GM18870 (cell line): Measurements from ENCODE around the gene RPTOR.

ENCODE experiments used
- ATAC-seq: cut with Tn5 transposase; IDR thresholded peaks from one replicate; pipeline ENCODE4 v1.9.1; 2021; ENCODE audit warnings: moderate library complexity; ENCODE audit not compliant: unreplicated experiment

RPTOR gene

DNA sequence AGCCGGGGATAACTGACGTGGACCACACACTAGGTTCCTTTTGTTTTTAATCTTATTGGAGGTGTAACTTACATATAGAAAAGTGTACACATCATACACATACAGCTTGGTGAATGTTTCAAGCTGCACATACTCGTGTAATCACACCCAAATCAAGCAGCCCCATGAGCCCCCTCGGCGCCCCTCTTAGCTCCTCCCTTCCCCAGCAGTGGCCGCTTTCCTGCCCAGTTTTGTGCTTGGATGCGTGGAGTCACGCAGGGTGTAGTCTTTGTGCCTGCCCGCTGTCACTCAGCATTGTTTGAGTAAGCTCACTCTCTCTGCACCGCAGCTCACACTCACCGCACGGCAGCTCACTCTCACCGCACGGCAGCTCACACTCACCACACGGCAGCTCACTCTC lies 295.3 kb downstream of the RPTOR start:
- no peak for ATAC-seq

DNA sequence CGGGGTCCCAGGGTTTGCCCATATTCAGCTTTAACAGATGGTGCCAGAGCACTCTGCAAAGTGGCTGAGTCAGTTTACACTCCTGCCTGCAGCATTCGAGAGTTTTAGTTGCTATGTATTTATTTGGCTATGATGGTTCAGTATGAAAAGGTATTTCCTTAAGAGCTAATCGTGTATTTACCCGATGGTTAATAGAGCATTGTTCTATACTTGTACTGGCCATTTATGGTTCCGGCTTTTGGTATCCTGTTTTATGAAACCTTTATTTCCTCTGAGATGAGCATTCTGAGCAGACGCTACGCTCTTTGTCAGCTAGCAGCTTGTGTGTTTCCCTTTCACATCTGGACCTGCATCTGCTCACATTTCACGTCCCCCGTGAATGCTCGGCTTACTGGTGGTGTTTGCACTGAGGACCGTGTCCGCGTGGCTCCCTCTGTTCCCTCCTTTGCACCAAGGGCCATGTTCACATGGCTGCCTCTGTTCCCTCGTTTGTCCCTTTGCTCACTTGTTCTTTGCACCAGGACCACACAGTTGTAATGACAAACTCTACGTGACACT lies 297.9 kb downstream of the RPTOR start:
- ATAC-seq: no peak

DNA sequence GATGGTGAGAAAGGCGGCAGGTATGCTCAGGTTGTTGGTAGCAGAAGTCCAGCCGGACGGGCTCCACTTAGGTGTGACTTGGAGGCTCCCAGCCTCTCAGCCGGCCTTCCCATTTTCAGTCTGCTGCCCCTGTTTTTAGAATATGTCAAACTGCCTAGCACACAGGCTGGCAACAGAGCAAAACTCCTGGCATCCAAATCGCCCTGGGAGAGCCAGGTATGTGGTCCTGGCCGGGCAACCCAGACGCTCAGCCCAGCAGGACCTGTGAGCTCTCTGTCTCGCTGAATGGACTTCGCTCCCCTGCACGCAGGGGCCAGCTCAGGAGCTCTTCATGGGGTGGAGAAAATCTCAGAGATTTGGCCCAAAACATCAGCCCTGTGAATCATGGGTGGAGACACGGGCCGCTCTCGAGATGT lies 299.1 kb downstream of the RPTOR start:
- no peak for ATAC-seq

DNA sequence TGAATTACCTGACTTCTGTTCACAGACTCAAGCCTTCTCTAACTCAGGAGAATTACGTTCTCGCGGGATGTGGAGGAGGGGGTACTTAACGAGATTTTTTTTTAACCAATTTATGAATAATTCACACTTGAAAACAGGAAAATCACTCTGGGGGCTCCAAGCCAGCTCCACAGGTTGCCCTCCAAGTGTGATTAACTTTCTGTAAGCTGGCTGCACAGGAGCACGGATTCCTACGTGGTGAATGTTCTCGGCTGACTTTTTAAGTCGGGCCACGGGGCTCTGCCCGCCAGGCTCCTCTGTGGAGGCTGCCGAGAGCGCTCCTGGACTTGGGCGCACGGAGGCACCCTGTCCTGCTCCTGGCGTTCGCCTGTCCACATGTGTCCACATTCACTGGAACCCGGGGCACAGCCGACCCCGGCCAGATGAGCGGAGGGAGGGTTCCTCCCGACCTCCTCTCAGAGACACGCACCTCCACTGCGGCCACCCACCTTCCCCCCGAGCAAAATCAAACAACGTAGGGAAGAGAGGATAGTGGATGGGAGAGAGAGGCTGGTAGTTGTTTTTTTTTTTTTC lies 299.9 kb downstream of the RPTOR start:
- ATAC-seq: no peak

DNA sequence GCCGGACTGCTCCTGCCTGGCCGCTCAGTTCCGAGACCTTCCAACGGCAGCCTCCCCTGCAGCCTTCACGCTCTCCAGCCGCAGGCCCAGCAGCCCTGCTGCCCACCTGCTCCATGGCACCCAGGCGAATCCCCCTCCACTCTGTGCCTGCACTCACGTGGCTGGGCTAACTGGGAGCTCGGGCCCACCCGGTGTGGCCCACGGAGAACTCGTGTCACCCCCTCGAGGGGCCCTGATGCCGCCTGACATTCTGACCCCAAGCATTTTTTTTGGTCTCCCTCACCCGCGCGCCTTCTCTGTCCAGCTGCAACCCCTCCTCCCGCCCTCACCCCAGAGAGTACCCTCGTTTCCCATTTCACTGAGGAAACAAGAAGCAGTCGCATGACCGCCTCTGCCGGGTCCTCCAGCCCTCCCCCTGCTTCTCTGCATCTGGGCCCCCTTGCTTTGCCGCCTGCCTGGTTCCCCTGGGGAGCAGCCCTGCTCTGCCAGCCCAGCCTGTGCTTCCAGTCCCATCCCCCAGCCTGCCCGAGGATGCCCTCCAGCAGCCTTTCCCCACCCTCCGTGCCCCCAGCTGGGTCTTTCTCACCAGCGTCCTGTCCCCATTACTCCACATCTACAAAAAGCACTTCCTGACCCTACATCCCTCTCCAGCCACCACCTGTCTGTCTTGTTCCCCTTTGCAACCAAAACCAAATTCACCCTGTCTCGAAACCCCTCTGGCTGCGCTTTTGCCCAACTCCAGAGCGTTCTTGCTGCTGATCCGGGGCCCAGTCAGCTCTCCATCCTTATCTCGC lies 300.6 kb downstream of the RPTOR start:
- no peak for ATAC-seq

DNA sequence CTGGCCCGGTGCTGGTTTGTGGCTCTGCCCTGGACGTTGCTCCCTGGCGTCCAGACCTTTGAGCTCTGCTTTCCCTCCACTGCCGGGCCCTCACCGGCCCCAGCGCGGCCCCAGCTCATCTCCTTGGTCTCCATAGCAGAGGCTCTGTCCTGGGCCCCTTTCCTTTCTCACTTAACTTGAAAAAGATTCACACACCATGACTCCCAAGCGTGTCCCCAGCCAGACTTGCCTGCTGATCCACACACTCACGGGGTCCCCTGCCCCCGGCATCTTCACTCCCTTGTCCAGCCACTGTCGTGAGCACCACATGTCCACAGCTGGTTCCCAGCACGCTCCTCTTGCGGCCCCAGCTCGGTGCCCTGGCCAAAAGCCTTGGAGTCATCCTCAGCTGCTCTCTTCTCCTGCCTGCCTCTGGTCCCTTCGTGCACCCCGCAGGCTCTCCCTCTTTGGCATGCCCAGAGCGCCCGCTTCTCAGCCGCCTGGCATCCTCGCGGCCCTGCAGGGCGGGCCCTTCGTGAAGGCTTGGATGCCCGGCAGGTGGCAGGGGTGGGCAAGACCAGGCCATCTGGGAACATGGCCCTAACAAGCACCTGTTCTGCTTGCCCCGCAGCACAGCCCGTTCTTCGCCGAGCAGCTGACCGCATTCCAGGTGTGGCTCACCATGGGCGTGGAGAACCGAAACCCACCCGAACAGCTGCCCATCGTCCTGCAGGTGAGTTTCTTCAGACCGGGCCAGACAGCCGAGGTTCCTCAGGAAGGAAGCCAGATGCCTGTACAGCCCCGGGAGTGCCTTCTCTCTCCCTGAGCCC lies 301.4 kb downstream of the RPTOR start:
- no peak for ATAC-seq

DNA sequence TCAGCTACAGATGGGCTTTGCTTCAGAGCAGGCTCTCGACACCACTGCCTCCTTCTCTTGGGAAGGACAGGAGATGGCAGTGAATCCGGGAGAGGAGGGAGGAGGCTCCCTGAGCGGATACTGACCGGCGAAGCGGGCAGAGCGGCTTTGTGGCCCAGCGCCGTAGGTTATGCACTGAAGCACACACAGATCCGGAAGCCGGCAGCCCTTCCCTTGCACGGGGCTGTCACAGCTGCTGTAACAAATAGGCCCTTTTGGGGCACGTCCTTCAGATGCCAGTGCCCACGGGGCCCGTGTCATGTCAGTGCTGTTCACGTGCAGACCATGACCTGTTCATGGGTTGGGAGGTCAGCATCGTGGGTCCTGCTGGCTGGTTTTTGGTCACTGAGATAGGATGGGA lies 302.3 kb downstream of the RPTOR start:
- ATAC-seq: no peak

DNA sequence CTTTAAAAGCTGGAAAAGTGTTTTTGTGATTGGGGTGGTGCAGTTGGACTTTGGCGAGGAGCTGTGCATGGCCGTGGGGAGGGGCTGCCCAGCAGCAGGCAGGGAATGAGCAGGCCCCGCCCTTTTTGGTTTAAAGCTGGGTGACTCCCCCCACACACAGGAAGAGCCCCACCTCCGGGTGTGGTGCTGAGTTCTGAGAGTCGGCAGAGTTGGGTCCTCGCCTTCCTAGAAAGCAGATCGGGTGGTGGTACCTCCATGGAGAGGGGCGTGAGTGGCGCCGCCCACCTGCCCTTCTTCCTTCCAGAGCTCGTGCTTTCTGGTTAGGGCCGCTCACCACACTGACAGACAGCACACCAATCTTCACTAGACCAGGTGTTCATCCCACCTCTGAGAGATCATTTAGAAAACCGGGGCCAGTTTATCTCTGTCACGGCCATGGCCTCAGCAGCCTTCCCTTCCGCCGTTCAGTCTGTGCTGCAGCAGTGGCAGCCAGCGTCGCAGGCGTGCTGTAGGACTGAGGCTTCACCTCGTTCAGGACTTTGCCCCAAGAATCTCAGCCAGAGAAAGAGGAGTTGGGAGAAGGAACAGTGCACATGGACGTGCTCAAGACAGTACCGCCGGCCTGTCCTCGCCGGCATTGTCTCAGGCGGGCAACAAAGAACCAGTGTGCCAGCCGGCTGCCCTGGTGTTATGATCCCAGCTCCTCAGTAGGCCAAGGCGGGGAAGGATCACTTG lies 303.0 kb downstream of the RPTOR start:
- ATAC-seq: no peak

DNA sequence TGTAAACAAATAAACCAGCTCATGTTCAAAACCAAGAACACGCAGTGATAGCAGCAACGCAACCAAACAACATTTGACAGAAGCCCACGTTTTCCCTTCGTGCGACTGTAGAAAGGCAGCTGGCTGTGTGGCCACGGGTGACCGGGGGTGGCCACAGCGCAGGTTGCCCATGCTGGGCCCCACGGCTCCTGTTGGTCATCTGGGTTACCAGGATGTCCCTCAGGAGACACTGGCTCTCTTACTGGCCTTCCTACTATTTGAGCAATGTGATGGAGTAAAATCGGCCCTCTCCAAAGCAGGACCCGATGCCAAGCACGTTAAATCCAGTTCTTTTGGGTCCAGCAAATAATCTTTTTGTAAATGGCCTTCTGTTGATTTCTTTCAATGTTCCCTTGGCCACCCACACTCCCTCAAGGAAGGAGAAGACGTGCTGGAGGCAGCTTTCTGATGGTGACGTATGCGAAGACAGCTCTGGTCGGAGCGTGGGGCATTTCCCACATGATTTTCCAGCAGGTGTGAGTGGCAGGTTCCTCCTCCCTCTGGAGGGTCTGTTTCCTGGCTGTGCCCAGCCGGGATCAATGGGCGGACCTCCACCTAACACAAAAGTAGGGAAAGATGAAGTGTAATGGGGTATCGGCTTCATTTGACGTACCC lies 303.9 kb downstream of the RPTOR start:
- ATAC-seq: no peak

DNA sequence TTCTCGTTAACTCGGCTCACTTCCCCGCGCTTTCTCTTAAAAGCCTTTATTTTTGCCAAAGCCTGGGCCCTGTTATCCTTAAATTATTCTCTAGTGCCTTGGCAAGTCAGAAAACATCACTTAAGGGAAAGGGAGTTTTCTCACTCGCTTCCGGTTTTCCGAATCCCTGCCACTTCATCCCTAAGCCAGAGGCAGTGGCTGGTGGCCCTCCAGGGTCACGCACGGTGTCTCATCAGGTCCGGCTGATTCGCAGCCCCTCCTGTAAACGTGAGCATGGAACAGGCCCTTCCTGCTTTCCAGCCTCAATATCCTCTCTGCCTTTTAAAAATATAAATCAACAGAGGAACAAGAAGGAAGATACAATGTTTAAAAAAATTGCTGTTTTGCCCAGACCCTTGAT lies 304.5 kb downstream of the RPTOR start:
- no peak for ATAC-seq

DNA sequence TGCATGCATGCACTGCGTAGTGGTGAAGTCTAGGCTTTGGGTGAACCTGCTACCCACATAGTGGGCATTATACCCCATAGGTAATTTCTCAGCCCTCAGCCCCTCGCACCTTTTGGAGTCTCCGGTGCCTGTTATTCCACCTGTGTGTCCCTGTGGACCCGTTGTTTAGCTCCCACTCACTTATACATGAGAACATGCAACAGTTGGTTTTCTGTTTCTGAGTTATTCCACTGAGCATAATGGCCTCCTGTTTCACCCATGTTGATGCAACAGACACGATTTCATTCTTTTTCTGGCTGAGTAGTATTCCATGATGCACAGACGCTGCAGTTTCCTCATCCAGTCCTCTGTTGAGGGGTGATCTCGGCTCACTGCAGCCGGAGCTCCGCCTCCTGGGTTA lies 305.5 kb downstream of the RPTOR start:
- no peak for ATAC-seq

DNA sequence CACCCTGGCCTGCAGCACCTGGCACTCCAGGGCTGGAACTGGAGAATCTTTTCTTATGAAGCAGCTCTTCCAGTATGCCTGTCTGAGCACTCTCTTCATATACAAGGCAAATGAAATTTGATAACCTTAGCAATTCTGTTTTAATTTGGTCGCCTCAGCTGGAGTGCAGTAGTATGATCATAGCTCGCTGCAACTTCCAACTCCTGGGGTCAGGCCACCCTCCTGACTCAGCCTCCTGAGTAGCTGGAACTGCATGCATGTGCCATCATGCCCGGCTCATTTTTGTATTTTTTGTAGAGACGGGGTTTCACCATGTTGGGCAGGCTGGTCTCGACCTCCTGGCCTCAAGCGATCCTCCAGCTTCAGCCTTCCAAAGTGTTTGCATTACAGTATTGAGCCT lies 306.2 kb downstream of the RPTOR start:
- ATAC-seq: no peak

DNA sequence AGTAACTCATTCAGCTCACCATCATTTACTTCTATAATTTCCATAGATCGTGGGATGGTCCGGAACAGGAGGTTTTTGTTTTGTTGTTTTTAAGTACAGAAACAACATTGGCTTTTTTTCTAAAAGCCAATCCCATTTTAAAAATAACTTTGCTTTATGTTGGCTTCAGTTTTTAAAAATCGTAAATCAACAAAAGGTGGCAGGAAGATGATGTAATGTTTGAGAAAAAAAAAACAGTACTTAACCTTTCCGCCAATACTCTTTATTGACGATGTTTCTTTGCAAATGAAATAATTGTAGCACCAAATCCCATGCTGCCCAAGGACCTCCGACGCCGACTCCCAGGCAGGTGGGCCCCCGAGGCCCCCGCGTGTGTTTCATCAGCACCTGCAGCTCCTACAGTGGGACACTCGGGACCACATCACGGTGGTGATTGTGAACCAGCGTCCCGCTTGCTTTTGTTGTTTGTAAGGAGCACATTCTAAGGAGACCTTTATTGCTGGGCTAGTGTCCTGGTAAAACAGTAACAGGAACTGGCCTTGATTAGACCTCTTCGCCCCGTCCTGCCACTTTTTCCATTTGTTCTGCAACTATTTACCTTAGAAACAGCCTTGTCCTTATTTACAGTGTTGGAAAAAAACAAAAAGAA lies 306.8 kb downstream of the RPTOR start:
- no peak for ATAC-seq

DNA sequence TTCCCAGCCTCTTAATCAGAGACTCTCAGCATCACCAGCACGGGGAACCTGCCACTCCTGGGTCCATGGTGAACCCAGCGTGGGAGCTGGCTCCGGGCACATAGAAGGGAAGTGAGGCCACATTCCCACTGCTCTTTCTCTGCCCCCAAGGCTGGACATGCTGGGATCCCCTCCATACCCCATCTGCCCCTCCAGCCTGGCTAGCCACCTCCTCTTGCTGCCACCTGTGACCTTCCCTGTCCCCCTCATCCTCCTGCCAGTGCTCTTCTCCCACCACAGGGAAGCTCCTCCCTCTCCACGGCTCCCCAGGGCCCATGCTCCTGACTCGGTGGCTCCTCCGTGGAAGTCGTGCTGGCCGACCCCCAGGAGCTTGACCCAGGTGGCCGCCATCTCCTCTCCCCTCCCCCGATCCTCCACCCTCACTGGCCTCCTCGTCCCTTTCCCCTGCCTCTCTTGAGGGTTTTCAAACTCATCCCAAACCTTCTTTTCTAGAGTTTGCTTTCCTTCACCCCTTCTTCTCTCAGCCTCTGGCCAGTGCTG lies 307.9 kb downstream of the RPTOR start:
- no peak for ATAC-seq

DNA sequence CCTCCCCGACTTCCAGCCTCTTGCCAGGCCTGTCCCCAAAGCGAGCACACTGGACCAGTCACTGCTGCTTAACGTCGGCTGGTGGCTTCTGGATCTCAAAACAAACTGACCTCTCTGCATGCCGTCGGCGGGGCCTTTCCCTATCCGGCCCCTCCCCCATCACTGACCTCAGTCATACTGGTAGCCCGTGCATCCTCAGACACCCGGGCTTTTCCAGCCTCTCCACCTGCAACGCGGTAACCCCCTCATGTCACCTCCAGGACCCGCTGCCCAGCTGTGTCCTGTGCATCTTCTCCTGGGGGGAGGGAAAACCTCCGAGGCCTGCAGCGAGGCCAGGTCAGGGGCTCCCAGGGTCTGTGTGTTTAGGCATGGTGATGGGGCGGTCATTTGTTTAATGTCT lies 308.4 kb downstream of the RPTOR start:
- ATAC-seq: no peak

DNA sequence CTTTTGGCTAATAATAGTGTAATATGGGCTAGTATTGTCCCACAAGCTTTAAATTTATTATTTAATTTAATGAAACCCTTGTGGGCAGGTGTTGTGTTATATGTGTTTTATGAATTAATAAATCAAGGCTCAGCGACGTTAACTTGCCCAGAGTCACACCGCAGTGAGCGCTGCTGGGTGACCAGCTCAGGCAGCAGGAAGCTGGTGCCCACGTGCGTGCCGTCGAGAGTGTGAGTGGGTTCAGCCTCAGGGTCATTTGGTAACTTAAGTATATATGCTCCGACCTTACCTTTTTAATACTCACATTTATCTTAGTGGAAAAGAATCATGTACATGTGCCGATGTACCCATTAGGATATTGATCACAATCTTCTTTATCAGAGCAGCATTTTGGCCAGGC lies 309.6 kb downstream of the RPTOR start:
- no peak for ATAC-seq

DNA sequence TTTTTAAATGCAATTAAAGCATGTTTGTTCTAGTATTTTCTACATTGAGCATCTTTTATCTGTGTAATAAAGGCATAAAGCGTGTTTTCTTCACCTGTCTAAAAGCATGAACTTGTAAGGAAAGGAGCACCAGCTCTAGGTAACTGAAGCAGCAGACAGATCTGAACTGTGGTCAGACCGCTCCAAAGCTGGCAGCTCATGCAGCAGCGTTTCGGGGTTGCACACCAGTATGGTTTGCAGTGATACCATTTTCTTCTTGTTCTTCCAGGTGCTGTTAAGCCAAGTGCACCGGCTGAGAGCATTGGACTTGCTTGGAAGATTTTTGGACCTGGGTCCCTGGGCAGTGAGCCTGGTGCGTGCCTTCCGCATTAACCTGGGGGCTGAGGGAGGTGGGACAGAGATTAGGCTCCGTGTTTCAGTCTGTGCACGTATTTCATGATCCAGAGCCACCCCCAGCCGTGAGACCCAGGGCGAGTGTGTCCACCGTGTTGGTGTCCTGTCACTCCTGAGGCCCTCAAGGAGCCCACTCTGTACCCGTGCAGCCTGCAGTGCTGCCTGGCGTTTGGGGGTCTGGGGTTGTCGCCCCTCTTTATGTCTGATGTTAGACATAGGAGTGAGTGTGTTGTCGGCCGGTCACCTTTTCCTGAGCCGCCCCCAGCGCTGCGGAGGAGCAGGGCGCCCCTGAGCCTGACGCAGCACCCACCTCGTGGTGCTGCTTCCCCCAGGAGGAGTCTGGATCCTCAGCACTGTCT lies 310.7 kb downstream of the RPTOR start:
- ATAC-seq: no peak

DNA sequence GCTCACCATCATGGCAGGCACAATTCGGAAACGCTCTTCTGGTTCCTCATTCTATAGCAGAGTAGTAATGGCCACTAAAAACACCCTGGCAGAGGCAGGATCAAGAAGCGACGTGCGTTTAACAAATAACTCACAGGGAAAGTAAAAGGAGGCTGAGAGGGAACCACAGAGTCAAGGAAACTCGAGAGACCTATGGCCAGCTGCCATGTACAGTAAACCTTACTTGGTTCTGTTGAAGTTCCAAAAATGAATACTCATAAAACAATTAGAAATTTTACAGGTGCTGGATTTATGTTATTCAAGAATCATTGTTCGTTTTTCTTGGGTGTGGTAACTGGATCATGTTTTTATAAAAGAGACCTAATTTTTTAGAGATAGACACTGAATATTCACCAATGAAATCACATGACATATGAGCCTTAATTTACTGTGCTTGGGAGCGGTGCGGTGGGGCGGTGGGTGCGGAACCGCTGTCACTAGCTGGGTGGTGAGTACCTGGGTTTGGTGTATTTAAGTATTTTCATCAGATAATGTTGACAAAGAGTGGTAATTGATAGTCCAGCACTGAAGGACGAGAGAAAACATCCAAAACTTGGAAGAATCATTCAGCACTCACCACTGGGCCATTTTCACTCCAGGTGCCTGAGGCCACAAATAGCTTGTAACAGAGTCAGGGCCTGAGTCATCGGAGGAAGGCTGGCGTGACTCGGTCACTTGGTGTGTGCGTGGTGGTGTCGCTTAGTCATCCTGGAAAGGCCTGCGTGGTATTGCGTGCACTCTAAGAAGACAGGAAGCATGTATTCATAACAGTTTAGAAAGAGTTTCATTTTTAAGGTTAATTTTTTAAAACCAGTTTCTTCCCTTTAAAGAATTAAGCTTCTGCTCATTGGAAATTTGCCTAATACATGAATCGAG lies 311.6 kb downstream of the RPTOR start:
- peak; percentile 74 for ATAC-seq
